Measurements from ENCODE around the gene TMPRSS6.

TMPRSS6 gene

DNA sequence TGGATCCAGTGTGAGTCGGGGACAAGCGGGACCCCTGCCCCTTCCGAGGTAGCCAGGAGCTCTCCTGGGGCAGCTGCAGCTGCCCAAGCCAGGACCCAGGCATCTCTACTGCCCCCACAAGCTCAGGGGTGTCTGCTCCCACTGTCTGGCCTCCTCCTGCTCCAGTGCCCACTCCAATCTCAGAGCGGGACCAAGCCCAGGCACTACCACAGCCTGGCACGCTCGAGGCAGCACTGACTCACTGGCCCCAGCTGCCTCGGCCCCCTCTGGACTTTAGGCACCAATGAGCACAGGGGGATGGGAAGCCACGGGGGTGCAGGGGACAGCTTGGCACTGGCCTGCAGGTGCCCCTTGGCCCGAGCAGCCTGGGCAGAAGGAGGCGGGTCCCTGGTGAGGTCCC is 32.0 kb upstream of the TMPRSS6 start:
- TF ChIP-seq, protein P1, sequence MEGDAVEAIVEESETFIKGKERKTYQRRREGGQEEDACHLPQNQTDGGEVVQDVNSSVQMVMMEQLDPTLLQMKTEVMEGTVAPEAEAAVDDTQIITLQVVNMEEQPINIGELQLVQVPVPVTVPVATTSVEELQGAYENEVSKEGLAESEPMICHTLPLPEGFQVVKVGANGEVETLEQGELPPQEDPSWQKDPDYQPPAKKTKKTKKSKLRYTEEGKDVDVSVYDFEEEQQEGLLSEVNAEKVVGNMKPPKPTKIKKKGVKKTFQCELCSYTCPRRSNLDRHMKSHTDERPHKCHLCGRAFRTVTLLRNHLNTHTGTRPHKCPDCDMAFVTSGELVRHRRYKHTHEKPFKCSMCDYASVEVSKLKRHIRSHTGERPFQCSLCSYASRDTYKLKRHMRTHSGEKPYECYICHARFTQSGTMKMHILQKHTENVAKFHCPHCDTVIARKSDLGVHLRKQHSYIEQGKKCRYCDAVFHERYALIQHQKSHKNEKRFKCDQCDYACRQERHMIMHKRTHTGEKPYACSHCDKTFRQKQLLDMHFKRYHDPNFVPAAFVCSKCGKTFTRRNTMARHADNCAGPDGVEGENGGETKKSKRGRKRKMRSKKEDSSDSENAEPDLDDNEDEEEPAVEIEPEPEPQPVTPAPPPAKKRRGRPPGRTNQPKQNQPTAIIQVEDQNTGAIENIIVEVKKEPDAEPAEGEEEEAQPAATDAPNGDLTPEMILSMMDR (IDR thresholded peaks at IDR 0.05; ENCODE audit: low read depth, low read length), result no peak
- no peak overlapping the region for H3K4me3 ChIP-seq (ENCODE audit: low read depth, low read length)
- in situ Hi-C loops (cut with HindIII; ENCODE audit: low sequenced_read_pairs), result no loop called here
- DNase-seq (ENCODE audit: low read depth, low spot score), result no peak

DNA sequence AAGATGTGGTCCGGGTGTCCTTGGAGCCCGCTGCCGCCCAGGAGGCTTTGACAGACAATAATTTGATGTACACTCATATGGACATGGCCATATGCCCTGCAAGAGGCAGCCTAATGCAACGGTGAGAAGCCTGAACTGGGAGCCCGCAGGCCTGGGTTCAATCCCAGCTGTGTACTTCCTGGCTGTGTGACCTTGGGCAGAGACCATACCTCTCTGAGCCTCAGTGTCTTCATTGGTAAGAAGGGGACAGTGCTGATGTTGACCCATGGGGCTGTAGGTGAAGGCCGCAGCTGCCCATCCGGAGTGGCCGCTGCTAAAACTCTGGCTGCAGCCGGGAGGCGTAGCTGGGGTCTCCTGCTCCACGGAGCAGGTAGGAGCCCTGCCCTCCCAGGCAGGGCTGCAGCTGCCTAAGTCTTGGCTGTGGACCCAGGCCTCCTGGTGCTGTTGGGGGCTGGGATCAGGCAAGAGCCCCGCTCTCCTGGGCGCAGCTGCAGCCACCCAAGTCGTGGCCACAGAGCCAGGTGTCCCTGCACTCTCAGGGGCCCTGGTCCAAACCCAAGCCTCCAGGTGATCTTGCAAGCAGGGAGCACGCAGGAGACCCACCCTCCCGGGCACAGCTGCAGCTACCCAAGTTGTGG is 31.3 kb upstream of the TMPRSS6 start:
- in situ Hi-C loops (cut with HindIII; ENCODE audit: low sequenced_read_pairs), result no loop called here
- TF ChIP-seq, protein P1 (IDR thresholded peaks at IDR 0.05; ENCODE audit: low read depth, low read length), result no peak
- DNase-seq (ENCODE audit: low read depth, low spot score), result no peak
- no peak overlapping the region for H3K4me3 ChIP-seq (ENCODE audit: low read depth, low read length)

DNA sequence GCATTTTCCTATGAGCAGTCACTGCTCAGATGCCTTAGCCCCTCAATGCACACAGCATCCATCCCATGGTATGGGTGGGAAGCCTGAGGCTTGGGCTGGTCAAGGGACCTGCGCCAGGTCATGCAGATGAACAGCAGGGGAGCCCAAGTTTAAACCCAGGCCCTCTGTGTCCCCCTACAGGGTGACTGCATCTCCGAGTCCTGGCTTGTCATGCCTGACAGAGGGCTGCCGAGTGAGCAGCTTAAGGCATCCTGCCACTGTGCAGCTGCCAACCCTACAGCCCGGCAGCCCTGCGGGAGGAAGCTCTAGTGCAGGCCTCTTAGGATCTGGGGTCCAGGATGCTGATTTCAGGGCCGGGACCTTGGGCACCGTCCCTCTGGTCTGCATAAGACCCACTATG is 30.2 kb upstream of the TMPRSS6 start:
- in situ Hi-C loops (cut with HindIII; ENCODE audit: low sequenced_read_pairs), result no loop called here

DNA sequence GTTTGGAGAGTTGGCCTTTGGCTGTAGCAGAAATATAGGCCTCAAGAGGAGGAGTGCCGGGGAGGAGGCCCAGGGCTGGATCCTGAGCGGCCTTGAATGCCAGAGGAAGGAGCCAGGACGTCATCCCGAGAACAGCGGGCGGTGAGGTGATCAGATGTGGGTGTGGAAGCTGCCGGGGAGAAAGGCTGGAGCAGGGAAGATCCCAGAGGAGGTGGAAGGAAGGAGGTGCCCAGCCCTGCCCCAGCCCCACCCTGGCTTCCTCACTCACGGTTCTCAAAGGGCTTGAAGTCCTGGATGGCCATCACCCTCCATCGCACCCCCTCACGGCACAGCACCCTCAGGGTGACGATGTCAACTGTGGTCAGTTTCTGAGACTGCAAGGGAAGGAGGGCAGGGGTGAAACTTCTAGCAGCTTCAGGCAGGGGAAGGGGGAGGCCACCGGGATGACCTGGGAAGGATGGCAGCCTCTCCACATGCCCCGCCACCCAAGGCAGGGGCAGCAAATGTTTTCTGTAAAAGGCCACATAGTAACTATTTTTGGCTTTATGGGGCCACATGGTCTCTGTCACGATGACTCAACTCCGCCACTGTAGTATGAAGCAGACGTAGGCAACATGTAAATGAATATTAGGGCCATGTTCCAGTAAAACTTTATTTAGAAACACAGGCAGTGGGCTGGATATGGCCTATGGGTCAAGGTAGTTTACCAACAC is 29.5 kb upstream of the TMPRSS6 start:
- in situ Hi-C loops (cut with HindIII; ENCODE audit: low sequenced_read_pairs), result no loop called here

More for the DNA sequence above, 30.2 kb upstream of the TMPRSS6 start:
- no peak overlapping the region for H3K4me3 ChIP-seq (ENCODE audit: low read depth, low read length)
- DNase-seq (ENCODE audit: low read depth, low spot score), result no peak
- TF ChIP-seq, protein P1 (IDR thresholded peaks at IDR 0.05; ENCODE audit: low read depth, low read length), result no peak

DNA sequence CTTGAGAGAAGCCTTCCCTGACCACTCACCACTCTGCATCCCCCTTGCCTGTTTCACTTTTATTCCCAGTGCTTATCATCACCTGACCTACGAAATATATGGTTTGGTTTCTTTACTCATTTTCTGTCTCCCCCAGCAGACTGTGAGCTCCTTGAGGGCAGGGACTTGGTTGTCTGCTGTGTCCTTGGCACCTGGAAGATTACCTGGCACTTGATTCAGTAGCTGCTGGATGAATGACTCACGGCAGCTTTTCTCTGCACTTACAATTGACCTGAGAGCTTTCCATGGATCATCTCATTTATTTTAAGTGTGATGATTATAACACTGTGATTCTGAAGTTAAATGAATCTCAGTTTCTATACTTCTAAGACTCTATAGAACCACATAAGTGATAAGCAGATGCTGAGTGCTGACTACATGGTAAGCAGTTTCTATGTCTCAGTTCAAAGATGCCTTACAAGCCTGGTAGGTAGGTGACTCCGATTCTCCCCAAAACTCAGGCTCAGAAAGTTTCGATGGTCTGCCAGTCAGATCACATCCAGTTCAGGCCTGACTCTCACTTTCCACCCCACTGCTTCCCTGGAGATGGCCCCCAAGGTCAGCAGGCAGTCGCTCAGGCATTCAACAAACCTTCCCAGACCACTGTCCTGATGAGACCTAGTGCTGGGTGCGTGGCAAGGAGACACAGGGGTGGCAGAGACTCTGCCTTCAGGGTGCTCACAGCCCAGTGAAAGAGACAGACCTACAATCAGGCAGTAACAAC is 28.6 kb upstream of the TMPRSS6 start:
- no peak for DNase-seq (ENCODE audit: low read depth, low spot score)
- H3K4me3 ChIP-seq (ENCODE audit: low read depth, low read length), result no peak overlapping the region
- in situ Hi-C loops (cut with HindIII; ENCODE audit: low sequenced_read_pairs), result no loop called here

More for the DNA sequence above, 29.5 kb upstream of the TMPRSS6 start:
- TF ChIP-seq, protein P1 (IDR thresholded peaks at IDR 0.05; ENCODE audit: low read depth, low read length), result no peak
- no peak for DNase-seq (ENCODE audit: low read depth, low spot score)
- H3K4me3 ChIP-seq (ENCODE audit: low read depth, low read length), result no peak overlapping the region

DNA sequence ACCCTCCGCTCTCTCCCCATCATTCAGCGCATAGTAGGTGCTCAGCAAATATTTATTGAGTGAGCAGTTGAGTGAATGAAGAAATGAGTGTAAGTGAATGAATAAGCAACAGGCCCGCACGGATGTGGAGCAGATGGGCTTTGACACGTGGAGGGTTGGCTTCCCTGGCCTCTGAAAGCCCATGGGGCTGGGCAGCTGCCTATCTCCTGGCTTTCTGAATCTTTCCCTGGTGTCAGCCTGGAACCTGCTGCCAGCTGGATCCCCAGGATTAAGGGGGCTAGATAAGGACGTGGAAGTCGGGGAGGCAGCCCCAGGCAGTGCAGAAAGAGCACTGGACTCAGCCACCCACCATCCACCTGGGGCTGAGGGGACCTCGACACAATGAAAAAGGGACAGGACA is 27.6 kb upstream of the TMPRSS6 start:
- TF ChIP-seq, protein P1 (IDR thresholded peaks at IDR 0.05; ENCODE audit: low read depth, low read length), result no peak
- H3K4me3 ChIP-seq (ENCODE audit: low read depth, low read length), result no peak overlapping the region
- no peak for DNase-seq (ENCODE audit: low read depth, low spot score)
- in situ Hi-C loops (cut with HindIII; ENCODE audit: low sequenced_read_pairs), result no loop called here

More for the DNA sequence above, 28.6 kb upstream of the TMPRSS6 start:
- TF ChIP-seq, protein P1 (IDR thresholded peaks at IDR 0.05; ENCODE audit: low read depth, low read length), result no peak
